ENCODE results near the gene CENATAC. TPM values are rescaled to one million over a fixed set of nuclear protein-coding genes. Genes with fewer than 3 reads are reported as not detected.
A peak's percentile ranks its signal among the peaks of the same experiment; 100 is the strongest.

CENATAC gene
- total RNA-seq, 1 experiment from 2014 or later, result 185 TPM

GRCh38 chr11:119051440-119052162 is 53.7 kb downstream of the CENATAC start:
- H3K36me3 ChIP-seq (ENCODE audit: control insufficient read depth, insufficient read depth, low read length), result peaks cover 26% of the 10 kb centered on the region

GRCh38 chr11:119052163-119052814 is 54.4 kb downstream of the CENATAC start:
- H3K9me3 ChIP-seq, result no peaks in the 10 kb centered on the region
- peaks cover 24% of the 10 kb centered on the region for H3K36me3 ChIP-seq (ENCODE audit: control insufficient read depth, insufficient read depth, low read length)
- no peak overlapping the region for H3K4me3 ChIP-seq (ENCODE audit: low read depth, low read length)
- H3K4me1 ChIP-seq, result peaks cover 5% of the 10 kb centered on the region; the same call in 1 of the 2 replicates
- TF ChIP-seq CTCF (IDR thresholded peaks at IDR 0.05; ENCODE audit: insufficient read depth in 1 of 2, low read depth in 1 of 2, low read length in 1 of 2, severe bottlenecking in 1 of 2, unreplicated experiment in 1 of 2), result no peak
- no peaks in the 10 kb centered on the region for H3K9me3 Mint-ChIP-seq (ENCODE audit: unreplicated experiment)
- no TSS peak for BruUV-seq (replicated peaks)
- H3K27me3 Mint-ChIP-seq (ENCODE audit: insufficient read depth, unreplicated experiment), result no peaks in the 10 kb centered on the region
- ChIA-PET POLR2A (no interaction called here), CTCF (interaction anchor here (1.2 kb wide), 1 partner anchor 15 kb away, joined by 3 read pairs; the partner anchor contains the start of gene VPS11)
- no peak for DNase-seq
- H3K4me3 Mint-ChIP-seq (ENCODE audit: unreplicated experiment), result no peak overlapping the region
- no peaks in the 10 kb centered on the region for H3K27me3 ChIP-seq (replicated peaks; ENCODE audit: control insufficient read depth, insufficient read depth, low read length)
- H3K27ac Mint-ChIP-seq (ENCODE audit: unreplicated experiment), result no peak overlapping the region
- peaks cover 8% of the 10 kb centered on the region for H3K4me1 Mint-ChIP-seq (ENCODE audit: low read depth, unreplicated experiment)
- intact Hi-C loops (cut with micrococcal nuclease; ENCODE audit: unreplicated experiment), result no loop called here
- peaks cover 98% of the 10 kb centered on the region for H3K36me3 Mint-ChIP-seq (ENCODE audit: insufficient read depth, unreplicated experiment)

More at GRCh38 chr11:119051440-119052162, 53.7 kb downstream of the CENATAC start:
- no peaks in the 10 kb centered on the region for H3K27me3 Mint-ChIP-seq (ENCODE audit: insufficient read depth, unreplicated experiment)
- H3K27me3 ChIP-seq (replicated peaks; ENCODE audit: control insufficient read depth, insufficient read depth, low read length), result no peaks in the 10 kb centered on the region
- DNase-seq, result no peak
- peaks cover 98% of the 10 kb centered on the region for H3K36me3 Mint-ChIP-seq (ENCODE audit: insufficient read depth, unreplicated experiment)
- H3K27ac Mint-ChIP-seq (ENCODE audit: unreplicated experiment), result no peak overlapping the region
- no peaks in the 10 kb centered on the region for H3K9me3 Mint-ChIP-seq (ENCODE audit: unreplicated experiment)
- H3K4me3 ChIP-seq (ENCODE audit: low read depth, low read length), result no peak overlapping the region
- peaks cover 5% of the 10 kb centered on the region; the same call in 1 of the 2 replicates for H3K4me1 ChIP-seq
- CTCF ChIA-PET, result interaction anchor here (1.2 kb wide), 1 partner anchor 16 kb away, joined by 3 read pairs; the partner anchor contains the start of gene VPS11
- peaks cover 8% of the 10 kb centered on the region for H3K4me1 Mint-ChIP-seq (ENCODE audit: low read depth, unreplicated experiment)
- intact Hi-C loops (cut with micrococcal nuclease; ENCODE audit: unreplicated experiment), result no loop called here
- no peaks in the 10 kb centered on the region for H3K9me3 ChIP-seq
- no peak overlapping the region for H3K4me3 Mint-ChIP-seq (ENCODE audit: unreplicated experiment)
- TSS peak; percentile 5 for BruUV-seq (replicated peaks)
- POLR2A ChIA-PET, result interaction anchor here (0.6 to 1.2 kb wide), 2 partner anchors 16 to 193 kb away, joined by 4 to 13 read pairs; partner anchors contain the start of gene VPS11
- TF ChIP-seq CTCF (IDR thresholded peaks at IDR 0.05; ENCODE audit: insufficient read depth in 1 of 2, low read depth in 1 of 2, low read length in 1 of 2, severe bottlenecking in 1 of 2, unreplicated experiment in 1 of 2), result no peak

GRCh38 chr11:119054418-119054817 is 56.5 kb downstream of the CENATAC start:
- peak overlapping the region; percentile 26 for H3K4me3 Mint-ChIP-seq (ENCODE audit: unreplicated experiment)
- H3K27me3 Mint-ChIP-seq (ENCODE audit: insufficient read depth, unreplicated experiment), result no peaks in the 10 kb centered on the region
- TF ChIP-seq CTCF (IDR thresholded peaks at IDR 0.05; ENCODE audit: insufficient read depth in 1 of 2, low read depth in 1 of 2, low read length in 1 of 2, severe bottlenecking in 1 of 2, unreplicated experiment in 1 of 2), result no peak
- ChIA-PET CTCF (interaction anchor here (1.3 kb wide), 1 partner anchor 31 kb away, joined by 3 read pairs; the partner anchor contains the start of gene HMBS), POLR2A (no interaction called here)
- Histone ChIP-seq H3K4me1 (peaks cover 10% of the 10 kb centered on the region), H3K27me3 (replicated peaks; ENCODE audit: control insufficient read depth, insufficient read depth, low read length) (no peaks in the 10 kb centered on the region), H3K9me3 (no peaks in the 10 kb centered on the region), H3K36me3 (ENCODE audit: control insufficient read depth, insufficient read depth, low read length) (peaks cover 15% of the 10 kb centered on the region), H3K4me3 (ENCODE audit: low read depth, low read length) (no peak overlapping the region)
- no TSS peak for BruUV-seq (replicated peaks)
- H3K9me3 Mint-ChIP-seq (ENCODE audit: unreplicated experiment), result no peaks in the 10 kb centered on the region
- intact Hi-C loops (cut with micrococcal nuclease; ENCODE audit: unreplicated experiment), result no loop called here
- H3K27ac Mint-ChIP-seq (ENCODE audit: unreplicated experiment), result no peak overlapping the region
- peaks cover 20% of the 10 kb centered on the region for H3K4me1 Mint-ChIP-seq (ENCODE audit: low read depth, unreplicated experiment)
- H3K36me3 Mint-ChIP-seq (ENCODE audit: insufficient read depth, unreplicated experiment), result peaks cover 80% of the 10 kb centered on the region
- no peak for DNase-seq

All from Caco-2 (cell line).